NB4 (cell line): ENCODE results near the gene EIF1AD.

ENCODE experiments used
- POLR2A ChIP-seq: IDR thresholded peaks from 2 replicates; pipeline ENCODE4 v1.6.1; 2011; ENCODE audit warnings: mild to moderate bottlenecking; ENCODE audit not compliant: insufficient read length; ENCODE audit errors: extremely low read depth
- TF ChIP-seq, protein P1 (sequence below): IDR thresholded peaks from one replicate; pipeline ENCODE4 v1.5.1; 2012; ENCODE audit warnings: low read depth, low read length
- TF ChIP-seq, protein P2 (sequence below): IDR thresholded peaks from 2 replicates; pipeline ENCODE4 v1.6.1; 2011; ENCODE audit warnings: low read depth, low read length

- no peak for TF ChIP-seq POLR2A
- TF ChIP-seq, protein P1, sequence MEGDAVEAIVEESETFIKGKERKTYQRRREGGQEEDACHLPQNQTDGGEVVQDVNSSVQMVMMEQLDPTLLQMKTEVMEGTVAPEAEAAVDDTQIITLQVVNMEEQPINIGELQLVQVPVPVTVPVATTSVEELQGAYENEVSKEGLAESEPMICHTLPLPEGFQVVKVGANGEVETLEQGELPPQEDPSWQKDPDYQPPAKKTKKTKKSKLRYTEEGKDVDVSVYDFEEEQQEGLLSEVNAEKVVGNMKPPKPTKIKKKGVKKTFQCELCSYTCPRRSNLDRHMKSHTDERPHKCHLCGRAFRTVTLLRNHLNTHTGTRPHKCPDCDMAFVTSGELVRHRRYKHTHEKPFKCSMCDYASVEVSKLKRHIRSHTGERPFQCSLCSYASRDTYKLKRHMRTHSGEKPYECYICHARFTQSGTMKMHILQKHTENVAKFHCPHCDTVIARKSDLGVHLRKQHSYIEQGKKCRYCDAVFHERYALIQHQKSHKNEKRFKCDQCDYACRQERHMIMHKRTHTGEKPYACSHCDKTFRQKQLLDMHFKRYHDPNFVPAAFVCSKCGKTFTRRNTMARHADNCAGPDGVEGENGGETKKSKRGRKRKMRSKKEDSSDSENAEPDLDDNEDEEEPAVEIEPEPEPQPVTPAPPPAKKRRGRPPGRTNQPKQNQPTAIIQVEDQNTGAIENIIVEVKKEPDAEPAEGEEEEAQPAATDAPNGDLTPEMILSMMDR: no peak
- TF ChIP-seq, protein P2, sequence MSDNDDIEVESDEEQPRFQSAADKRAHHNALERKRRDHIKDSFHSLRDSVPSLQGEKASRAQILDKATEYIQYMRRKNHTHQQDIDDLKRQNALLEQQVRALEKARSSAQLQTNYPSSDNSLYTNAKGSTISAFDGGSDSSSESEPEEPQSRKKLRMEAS: no peak
Observed at GRCh38 chr11:65981101-65981740, 20.7 kb downstream of the EIF1AD start.
